Activated CD8-positive, alpha-beta memory T cell treated with anti-CD3 and anti-CD28 coated beads, Interleukin-2, amount 10 ng/mL, durations not matched to agents 7 days and 5 days (primary cell): Measurements from ENCODE around the gene FASN. TPM values are rescaled to one million over a fixed set of nuclear protein-coding genes. Genes with fewer than 3 reads are reported as not detected.

Experiments
- ATAC-seq: fragments of 150-1000 bp; cut with Tn5 transposase; one replicate; pipeline ENCODE4 v1.10.0; 2021; ENCODE audit warnings: moderate library complexity
- CTCF ChIA-PET: fragments of 350-600 bp; sonication (Branson Sonifier 250); formaldehyde crosslinking; loops from one replicate; lab custom pipeline; 2021; ENCODE audit warnings: antibody characterized with exemption; lab: Charles Lee
- DNase-seq: peaks from one replicate; pipeline ENCODE4 v3.0.0-alpha.2; 2020
- H3K27ac Mint-ChIP-seq: one replicate; pipeline ENCODE4 v1.8.0; 2021; ENCODE audit warnings: mild to moderate bottlenecking, mixed read lengths
- H3K27me3 Mint-ChIP-seq: one replicate; pipeline ENCODE4 v1.8.0; 2021; ENCODE audit warnings: mixed read lengths
- H3K36me3 Mint-ChIP-seq: one replicate; pipeline ENCODE4 v1.8.0; 2021; ENCODE audit warnings: mild to moderate bottlenecking, mixed read lengths
- H3K4me1 Mint-ChIP-seq: one replicate; pipeline ENCODE4 v1.8.0; 2021; ENCODE audit warnings: mixed read lengths
- H3K4me3 Mint-ChIP-seq: one replicate; pipeline ENCODE4 v1.8.0; 2021; ENCODE audit warnings: mild to moderate bottlenecking, moderate library complexity, mixed read lengths
- H3K9me3 Mint-ChIP-seq: one replicate; pipeline ENCODE4 v1.8.0; 2022; ENCODE audit warnings: low read depth, mixed read lengths
- total RNA-seq, 2 experiments: library from RNA; stranded (reverse); gene quantifications; one replicate each; pipeline ENCODE4 v1.2.3, GENCODE V29; 2021

FASN gene
- total RNA-seq, 2 experiments from 2014 or later = 229 to 277 TPM

GRCh38 chr17:82085931-82086764 is 11.9 kb downstream of the FASN start:
- no peaks in the 10 kb centered on the region for H3K27me3 Mint-ChIP-seq
- H3K27ac Mint-ChIP-seq = no peak overlapping the region
- no peaks in the 10 kb centered on the region for H3K4me1 Mint-ChIP-seq
- ATAC-seq (no peak), DNase-seq (no peak)
- peaks cover 21% of the 10 kb centered on the region for H3K36me3 Mint-ChIP-seq
- H3K9me3 Mint-ChIP-seq = no peaks in the 10 kb centered on the region
- CTCF ChIA-PET = no interaction called here
- no peak overlapping the region for H3K4me3 Mint-ChIP-seq

GRCh38 chr17:82085031-82085861 is 12.8 kb downstream of the FASN start:
- CTCF ChIA-PET = no interaction called here
- ATAC-seq (no peak), DNase-seq (no peak)
- no peak overlapping the region for H3K4me3 Mint-ChIP-seq
- peaks cover 18% of the 10 kb centered on the region for H3K36me3 Mint-ChIP-seq
- H3K4me1 Mint-ChIP-seq = no peaks in the 10 kb centered on the region
- no peaks in the 10 kb centered on the region for H3K27me3 Mint-ChIP-seq
- H3K27ac Mint-ChIP-seq = no peak overlapping the region
- no peaks in the 10 kb centered on the region for H3K9me3 Mint-ChIP-seq

- DNase-seq = no peak
These were observed 13.5 kb downstream of the FASN start for GRCh38 chr17:82084373-82085030.

GRCh38 chr17:82083533-82084359 is 14.3 kb downstream of the FASN start:
- Mint-ChIP-seq H3K36me3 (peaks cover 25% of the 10 kb centered on the region), H3K27ac (no peak overlapping the region), H3K4me3 (no peak overlapping the region), H3K4me1 (no peaks in the 10 kb centered on the region), H3K9me3 (no peaks in the 10 kb centered on the region), H3K27me3 (no peaks in the 10 kb centered on the region)
- CTCF ChIA-PET = no interaction called here
- no peak for ATAC-seq
- DNase-seq = no peak

More at GRCh38 chr17:82084373-82085030, 13.5 kb downstream of the FASN start:
- Mint-ChIP-seq H3K36me3 (peaks cover 22% of the 10 kb centered on the region), H3K27ac (no peak overlapping the region), H3K9me3 (no peaks in the 10 kb centered on the region), H3K27me3 (no peaks in the 10 kb centered on the region), H3K4me1 (no peaks in the 10 kb centered on the region), H3K4me3 (no peak overlapping the region)
- ATAC-seq = no peak
- CTCF ChIA-PET = no interaction called here

- DNase-seq = no peak
- Mint-ChIP-seq H3K27me3 (no peaks in the 10 kb centered on the region), H3K9me3 (no peaks in the 10 kb centered on the region)
These were observed 15.0 kb downstream of the FASN start for GRCh38 chr17:82083009-82083408.

GRCh38 chr17:82082456-82082855 is 15.6 kb downstream of the FASN start:
- CTCF ChIA-PET = no interaction called here
- ATAC-seq = no peak

More at GRCh38 chr17:82083009-82083408, 15.0 kb downstream of the FASN start:
- H3K4me1 Mint-ChIP-seq = no peaks in the 10 kb centered on the region
- ATAC-seq = no peak
- H3K4me3 Mint-ChIP-seq = no peak overlapping the region
- CTCF ChIA-PET = no interaction called here
- no peak overlapping the region for H3K27ac Mint-ChIP-seq
- H3K36me3 Mint-ChIP-seq = peaks cover 24% of the 10 kb centered on the region

GRCh38 chr17:82081966-82082365 is 16.1 kb downstream of the FASN start:
- CTCF ChIA-PET = no interaction called here
- Mint-ChIP-seq H3K27me3 (no peaks in the 10 kb centered on the region), H3K27ac (no peak overlapping the region), H3K4me3 (no peak overlapping the region), H3K4me1 (no peaks in the 10 kb centered on the region), H3K9me3 (no peaks in the 10 kb centered on the region), H3K36me3 (peaks cover 23% of the 10 kb centered on the region)
- no peak for DNase-seq
- ATAC-seq = no peak

More at GRCh38 chr17:82082456-82082855, 15.6 kb downstream of the FASN start:
- Mint-ChIP-seq H3K36me3 (peaks cover 23% of the 10 kb centered on the region), H3K4me1 (no peaks in the 10 kb centered on the region), H3K27me3 (no peaks in the 10 kb centered on the region), H3K27ac (no peak overlapping the region), H3K9me3 (no peaks in the 10 kb centered on the region), H3K4me3 (no peak overlapping the region)
- DNase-seq = no peak

- Mint-ChIP-seq H3K36me3 (peaks cover 23% of the 10 kb centered on the region), H3K27ac (no peak overlapping the region), H3K4me3 (no peak overlapping the region), H3K27me3 (no peaks in the 10 kb centered on the region), H3K9me3 (no peaks in the 10 kb centered on the region), H3K4me1 (no peaks in the 10 kb centered on the region)
- DNase-seq (no peak), ATAC-seq (no peak)
- CTCF ChIA-PET = no interaction called here
These were observed 16.5 kb downstream of the FASN start for GRCh38 chr17:82081546-82081945.

GRCh38 chr17:82080789-82081464 is 17.1 kb downstream of the FASN start:
- no peaks in the 10 kb centered on the region for H3K9me3 Mint-ChIP-seq
- H3K27ac Mint-ChIP-seq = no peak overlapping the region
- H3K27me3 Mint-ChIP-seq = no peaks in the 10 kb centered on the region
- CTCF ChIA-PET = no interaction called here
- H3K4me1 Mint-ChIP-seq = no peaks in the 10 kb centered on the region
- ATAC-seq (no peak), DNase-seq (no peak)
- H3K4me3 Mint-ChIP-seq = no peak overlapping the region
- peaks cover 23% of the 10 kb centered on the region for H3K36me3 Mint-ChIP-seq

- Mint-ChIP-seq H3K9me3 (no peaks in the 10 kb centered on the region), H3K27ac (no peak overlapping the region), H3K4me1 (no peaks in the 10 kb centered on the region), H3K27me3 (no peaks in the 10 kb centered on the region), H3K36me3 (peaks cover 23% of the 10 kb centered on the region), H3K4me3 (no peak overlapping the region)
- ATAC-seq = no peak
- DNase-seq = no peak
- CTCF ChIA-PET = no interaction called here
These were observed 17.8 kb downstream of the FASN start for GRCh38 chr17:82080048-82080788.

- H3K4me1 Mint-ChIP-seq = no peaks in the 10 kb centered on the region
- H3K36me3 Mint-ChIP-seq = peaks cover 20% of the 10 kb centered on the region
- ATAC-seq (no peak), DNase-seq (no peak)
- CTCF ChIA-PET = interaction anchor here (0.8 kb wide), 1 partner anchor 77 kb away, joined by 3 read pairs; no protein-coding TSS in a partner anchor
- no peaks in the 10 kb centered on the region for H3K9me3 Mint-ChIP-seq
- H3K27me3 Mint-ChIP-seq = peaks cover 3% of the 10 kb centered on the region
- no peak overlapping the region for H3K4me3 Mint-ChIP-seq
- H3K27ac Mint-ChIP-seq = no peak overlapping the region
These were observed 18.9 kb downstream of the FASN start for GRCh38 chr17:82079001-82079677.
